GM18873 (cell line): ENCODE measurements around the gene JMY.

ENCODE experiments used
- ATAC-seq: cut with Tn5 transposase; IDR thresholded peaks from one replicate; pipeline ENCODE4 v1.9.1; 2021; ENCODE audit warnings: mild to moderate bottlenecking, moderate library complexity, moderate number of reproducible peaks; ENCODE audit not compliant: unreplicated experiment, low FRiP score

Gene JMY

DNA sequence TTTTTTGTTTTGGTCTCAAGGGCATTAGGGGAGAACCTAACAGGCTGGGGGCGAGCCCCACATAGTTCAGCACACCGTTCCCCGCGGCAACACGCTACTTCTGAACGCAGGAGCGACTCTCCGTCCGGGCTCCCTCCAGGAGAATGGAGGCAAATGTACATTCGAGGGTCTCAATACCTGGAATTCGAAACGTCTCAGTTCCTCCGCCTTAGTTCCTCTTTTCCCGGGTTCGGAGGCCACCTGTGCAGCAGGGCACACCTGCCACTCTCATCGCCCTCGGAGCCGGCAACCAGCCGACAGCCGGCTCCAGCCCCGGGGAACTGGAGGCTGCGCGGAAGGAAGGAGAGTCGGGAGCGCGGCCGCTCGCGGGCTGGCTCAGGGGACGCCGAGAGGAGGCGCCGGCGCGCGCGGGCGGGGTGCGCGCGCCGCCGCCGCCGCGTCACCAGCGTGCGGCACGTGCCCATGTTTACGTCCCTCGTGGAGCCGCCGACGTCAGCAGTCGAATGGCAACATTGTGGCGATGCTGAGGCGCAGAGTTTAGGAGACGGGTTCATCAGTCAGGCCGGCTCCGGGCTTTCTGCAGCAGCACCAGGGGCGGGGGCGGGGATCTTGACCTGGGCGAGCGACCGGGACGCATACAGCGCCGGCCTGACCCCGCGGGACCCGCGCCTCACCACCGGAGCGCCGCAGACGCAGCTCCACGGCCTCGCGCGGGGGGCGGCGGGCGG lies at the start of gene JMY:
TSS of gene JMY (plus strand) at position 498 of the 728 bp plus-strand sequence. CDS start 520 bp downstream, outside the sequence.
- ATAC-seq = peak; percentile 39

DNA sequence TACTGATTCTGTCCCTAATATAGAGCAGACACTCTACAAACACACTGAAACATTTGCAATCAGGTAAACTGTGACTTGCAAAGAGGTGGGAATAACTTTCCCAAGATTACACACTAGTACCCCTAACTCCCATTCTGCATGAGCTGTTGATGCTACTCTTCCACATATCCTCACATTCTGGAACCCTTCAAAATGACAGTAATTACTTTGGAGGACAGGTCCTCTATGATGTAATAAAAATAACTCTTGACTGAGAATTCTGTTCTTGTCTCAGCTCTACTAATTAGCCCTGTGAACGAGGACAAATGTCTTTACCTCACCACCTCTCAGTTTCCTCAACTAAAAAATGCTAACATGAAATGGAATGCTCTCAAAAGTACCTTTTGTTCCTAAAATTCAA lies 49.5 kb upstream of the JMY start:
- no peak for ATAC-seq

- no peak for ATAC-seq
Measured at GRCh38 chr5:79189439-79190234, 46.3 kb upstream of the JMY start.

GRCh38 chr5:79190235-79190529 lies 45.7 kb upstream of the JMY start:
- ATAC-seq = no peak

- ATAC-seq = no peak
Measured at GRCh38 chr5:79191457-79191856, 44.5 kb upstream of the JMY start.

DNA sequence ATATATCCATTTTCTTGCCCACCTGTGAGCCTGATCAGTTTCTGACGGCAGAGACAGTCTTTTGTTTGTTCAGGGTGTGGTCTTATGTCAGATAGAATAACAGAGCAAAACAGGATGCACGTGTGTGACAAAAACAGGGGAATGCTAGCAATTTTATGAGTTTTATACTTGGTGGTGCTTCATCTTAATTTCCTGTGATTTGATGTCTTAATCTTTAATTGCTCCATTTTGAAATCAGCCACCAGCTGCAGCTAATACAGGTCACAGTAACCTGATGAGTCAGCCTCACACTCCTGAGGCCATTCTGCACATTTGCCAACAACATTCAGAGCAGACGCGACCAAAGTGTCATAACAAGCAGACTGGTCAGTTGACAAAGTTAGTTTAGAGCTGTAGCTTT lies 42.3 kb upstream of the JMY start:
- no peak for ATAC-seq

DNA sequence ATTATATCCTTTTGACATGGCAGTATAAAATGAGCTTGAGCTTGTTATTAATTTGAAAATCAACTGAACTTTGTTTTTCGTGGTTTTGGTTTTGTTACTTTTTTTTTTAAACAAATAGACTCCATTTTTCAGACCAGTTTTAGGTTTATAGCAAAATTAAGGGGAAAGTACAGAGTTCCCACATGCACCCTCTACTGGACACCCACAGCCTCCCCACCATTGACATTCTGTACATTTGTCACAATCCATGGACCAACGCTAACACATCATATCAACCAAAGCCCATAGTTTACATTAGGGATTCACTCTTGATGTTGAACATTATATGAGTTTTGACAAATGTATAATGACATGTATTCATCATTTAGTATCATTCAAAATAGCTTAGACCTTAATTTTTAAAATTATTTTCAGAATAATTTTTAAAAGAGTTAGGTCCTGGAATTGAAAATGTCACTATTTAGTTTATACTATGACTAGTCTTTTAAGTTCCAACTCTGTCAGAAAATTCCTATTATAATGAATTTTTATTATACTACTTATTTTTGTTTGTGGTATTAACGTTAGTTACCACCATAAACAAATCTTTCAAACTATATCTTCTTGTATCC lies 35.3 kb upstream of the JMY start:
- no peak for ATAC-seq

- ATAC-seq = no peak
Measured at GRCh38 chr5:79201206-79201605, 34.7 kb upstream of the JMY start.

DNA sequence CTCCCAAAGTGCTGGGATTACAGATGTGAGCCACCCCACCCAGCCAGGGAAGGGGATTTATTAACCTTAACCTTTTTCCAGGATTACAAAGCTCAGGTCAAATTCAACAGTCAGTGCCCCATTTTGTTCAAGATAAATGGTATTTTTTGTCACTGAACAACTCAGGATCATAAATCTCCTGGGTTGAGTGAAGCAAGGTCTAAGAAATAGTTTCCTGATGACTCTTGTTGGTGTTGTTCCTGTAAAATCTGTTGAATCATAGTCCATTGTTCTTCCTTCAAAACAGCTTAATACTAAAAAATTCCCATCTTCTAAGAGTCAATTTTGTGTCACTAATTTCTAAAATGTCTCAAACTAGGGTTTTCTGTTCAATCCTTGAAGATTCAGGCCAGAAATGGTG lies 33.9 kb upstream of the JMY start:
- no peak for ATAC-seq

GRCh38 chr5:79205965-79206364 lies 30.0 kb upstream of the JMY start:
- ATAC-seq = no peak

GRCh38 chr5:79206541-79206940 lies 29.4 kb upstream of the JMY start:
- ATAC-seq = no peak

DNA sequence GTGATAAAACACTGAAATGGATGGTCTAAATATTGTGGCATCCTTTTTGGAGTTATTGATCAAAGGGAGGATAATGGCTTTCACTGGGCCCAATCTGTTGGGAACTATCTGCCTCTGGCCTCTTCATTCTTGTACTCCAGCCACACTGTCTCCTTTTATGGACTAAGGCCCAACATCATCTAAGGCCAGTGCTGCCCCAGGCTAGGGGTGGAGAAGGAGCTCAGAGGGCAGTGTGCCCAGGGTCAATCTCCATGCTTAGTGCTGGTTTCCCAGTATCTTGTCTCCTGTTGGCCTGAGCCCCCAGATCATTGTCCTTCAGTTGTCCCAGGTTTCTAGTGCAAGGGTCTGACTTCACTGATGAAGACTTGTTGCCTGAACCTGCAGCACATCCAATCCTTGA lies 26.4 kb upstream of the JMY start:
- no peak for ATAC-seq

DNA sequence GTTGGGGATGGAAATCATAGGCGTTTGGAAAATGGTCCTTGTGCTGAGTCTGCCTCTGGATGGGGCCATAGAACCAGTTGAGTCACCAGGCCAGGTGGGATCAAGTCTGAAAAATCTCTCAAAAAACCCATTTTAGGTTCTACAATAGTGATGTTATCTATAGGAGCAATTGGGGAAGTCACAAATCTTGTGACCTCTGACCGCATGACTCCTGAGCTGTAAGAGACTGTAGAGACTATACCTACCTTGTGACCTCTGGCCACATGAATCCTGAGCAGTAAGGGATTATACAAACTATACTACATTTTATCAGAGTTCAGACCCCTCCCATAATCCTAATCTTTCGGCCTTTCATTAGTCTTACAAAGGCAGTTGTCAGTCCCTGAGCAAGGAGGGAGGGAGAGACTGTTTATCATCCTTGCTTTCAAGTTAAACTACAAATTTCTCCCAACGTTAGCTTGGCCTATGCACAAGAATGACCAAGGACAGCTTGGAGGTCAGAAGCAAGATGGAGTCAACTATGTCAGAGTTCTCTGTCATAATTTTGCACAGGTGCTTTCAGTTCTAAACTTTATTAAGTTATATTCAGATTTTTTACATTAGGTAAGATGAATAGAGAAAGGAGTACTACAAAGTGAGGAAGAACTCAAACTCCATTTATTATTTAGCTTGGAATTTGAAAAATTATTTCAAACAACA lies 11.5 kb upstream of the JMY start:
- no peak for ATAC-seq

DNA sequence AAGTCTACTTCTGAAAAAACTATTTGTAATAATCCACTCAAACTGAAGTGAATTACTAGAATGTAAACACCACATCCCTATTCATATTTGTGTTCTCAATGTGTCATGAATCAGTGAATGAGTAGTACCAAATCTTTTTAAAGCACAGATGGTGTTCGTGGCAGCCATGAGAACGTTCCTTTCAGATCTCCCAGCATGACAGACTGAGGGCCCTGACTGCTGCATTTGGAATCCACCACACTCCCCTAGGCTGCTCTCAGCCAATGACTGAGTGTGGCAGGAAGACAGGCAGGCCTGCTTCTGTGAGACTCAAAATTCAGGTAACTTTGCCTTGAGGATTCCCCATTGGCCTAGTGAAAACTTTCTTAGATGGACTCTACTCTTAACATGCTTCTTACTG lies 10.9 kb upstream of the JMY start:
- no peak for ATAC-seq

DNA sequence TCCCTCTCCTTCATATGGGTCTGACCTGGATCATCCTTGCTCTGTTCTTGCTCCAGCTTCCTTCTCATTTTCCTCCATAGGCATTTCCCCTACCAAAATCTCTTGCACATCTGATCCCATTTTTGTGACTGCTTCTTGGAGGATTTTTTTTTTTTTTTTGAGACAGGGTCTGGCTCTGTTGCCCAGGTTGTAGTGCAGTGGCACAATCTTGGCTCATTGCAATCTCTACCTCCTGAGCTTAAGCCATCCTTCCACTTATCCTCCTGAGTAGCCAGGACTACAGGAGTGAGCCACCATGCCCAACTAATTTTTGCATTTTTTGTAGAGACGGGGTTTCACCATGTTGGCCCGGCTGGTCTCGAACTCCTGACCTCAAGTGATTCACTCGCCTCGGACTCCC lies 10.5 kb upstream of the JMY start:
- no peak for ATAC-seq

DNA sequence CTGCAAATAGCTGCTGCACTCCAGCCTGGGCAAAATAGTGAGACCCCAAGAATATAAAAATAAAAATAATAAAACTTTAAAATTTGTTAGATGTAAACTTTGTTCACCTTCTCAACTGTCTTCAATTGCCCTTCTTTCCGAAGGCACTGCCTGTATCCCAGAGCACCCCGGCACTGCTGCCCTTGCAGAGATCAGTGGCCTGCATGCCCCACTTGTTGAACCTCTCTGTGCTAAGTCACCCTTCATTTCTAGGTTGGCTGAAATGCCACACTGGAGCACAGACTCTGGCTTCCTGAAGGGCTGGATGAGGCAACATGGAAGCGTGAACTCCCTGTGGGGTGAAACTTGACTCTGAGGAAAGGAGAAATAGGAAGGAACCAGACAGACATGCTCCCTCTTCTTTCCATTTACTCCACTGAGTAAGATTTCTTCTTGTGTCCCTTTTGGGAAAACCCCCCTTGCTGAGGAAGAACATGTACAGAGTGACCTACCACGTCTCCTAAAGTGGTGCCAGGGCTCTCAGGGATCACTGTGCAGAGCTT lies 8.4 kb upstream of the JMY start:
- no peak for ATAC-seq

DNA sequence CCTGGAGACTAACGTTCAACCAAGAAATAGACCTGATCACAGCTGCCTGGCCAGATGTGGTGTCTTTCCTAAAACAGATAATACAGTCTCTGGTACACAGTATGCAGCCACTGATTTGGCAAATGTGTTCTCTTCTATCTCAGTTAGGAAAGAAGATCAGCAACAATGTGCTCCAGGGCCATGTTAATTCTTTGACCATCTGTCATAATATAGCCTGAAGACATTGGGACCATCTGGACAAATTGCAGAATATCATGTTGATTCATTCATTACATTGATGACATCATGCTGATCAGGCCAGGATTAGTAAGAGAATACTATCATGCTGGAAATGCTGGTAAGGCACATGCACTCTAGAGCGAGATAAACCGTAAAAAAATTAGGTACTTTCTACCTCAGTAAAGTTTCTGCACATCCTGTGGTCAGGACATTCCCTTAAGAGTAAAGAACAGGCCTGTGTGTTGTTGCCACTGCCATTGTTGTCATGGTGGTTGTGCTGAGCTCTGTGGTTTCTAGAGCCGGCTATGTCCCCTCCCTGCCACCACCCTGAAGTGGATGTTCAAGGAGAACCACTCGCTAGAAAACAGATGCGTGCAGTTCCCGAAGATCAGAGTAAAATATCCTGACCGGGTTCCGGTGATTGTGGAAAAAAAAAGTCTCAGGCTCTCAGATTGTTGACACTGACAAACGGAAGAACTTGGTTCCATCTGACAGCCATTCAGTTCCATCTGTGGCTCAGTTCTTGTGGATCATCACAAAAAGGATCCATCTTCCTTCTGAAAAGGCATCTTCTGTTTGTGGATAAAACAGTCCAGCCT lies 6.4 kb upstream of the JMY start:
- ATAC-seq = peak; percentile 74

GRCh38 chr5:79235261-79235633 lies 684 bp upstream of the JMY start:
- ATAC-seq = peak; percentile 23

DNA sequence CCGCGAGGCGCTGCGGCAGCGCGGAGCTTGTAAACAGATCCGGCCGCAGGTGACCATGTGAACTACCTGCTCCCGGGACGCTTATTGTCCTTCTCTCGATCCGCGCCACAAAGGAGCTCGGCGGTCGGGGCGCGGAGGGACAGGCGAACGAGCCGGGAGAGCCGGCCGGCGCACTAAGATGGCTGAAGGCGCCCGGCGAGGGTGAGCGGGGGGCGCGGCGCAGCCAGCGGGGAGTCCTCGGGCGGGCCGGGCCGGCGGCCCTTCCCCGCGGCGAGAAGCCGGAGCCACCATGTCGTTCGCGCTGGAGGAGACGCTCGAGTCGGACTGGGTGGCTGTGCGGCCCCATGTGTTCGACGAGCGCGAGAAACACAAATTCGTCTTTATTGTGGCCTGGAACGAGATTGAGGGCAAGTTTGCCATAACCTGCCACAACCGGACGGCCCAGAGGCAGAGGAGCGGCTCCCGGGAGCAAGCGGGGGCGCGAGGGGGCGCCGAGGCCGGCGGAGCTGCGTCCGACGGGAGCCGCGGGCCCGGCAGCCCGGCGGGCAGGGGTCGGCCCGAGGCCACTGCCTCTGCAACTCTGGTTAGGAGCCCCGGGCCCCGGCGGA lies 535 bp downstream of the JMY start:
- peak; percentile 23 for ATAC-seq
